GM12801 (cell line): ENCODE data around the gene CCL7.

Experiments used
- TF ChIP-seq, protein P1 (sequence below): IDR thresholded peaks from one replicate; pipeline ENCODE4 v1.5.1; 2011; ENCODE audit warnings: control low read depth; ENCODE audit not compliant: insufficient read length; ENCODE audit errors: extremely low read depth

The CCL7 gene

GRCh38 chr17:34227707-34228106 is 42.3 kb upstream of the CCL7 start:
- TF ChIP-seq, protein P1, sequence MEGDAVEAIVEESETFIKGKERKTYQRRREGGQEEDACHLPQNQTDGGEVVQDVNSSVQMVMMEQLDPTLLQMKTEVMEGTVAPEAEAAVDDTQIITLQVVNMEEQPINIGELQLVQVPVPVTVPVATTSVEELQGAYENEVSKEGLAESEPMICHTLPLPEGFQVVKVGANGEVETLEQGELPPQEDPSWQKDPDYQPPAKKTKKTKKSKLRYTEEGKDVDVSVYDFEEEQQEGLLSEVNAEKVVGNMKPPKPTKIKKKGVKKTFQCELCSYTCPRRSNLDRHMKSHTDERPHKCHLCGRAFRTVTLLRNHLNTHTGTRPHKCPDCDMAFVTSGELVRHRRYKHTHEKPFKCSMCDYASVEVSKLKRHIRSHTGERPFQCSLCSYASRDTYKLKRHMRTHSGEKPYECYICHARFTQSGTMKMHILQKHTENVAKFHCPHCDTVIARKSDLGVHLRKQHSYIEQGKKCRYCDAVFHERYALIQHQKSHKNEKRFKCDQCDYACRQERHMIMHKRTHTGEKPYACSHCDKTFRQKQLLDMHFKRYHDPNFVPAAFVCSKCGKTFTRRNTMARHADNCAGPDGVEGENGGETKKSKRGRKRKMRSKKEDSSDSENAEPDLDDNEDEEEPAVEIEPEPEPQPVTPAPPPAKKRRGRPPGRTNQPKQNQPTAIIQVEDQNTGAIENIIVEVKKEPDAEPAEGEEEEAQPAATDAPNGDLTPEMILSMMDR: no peak

DNA sequence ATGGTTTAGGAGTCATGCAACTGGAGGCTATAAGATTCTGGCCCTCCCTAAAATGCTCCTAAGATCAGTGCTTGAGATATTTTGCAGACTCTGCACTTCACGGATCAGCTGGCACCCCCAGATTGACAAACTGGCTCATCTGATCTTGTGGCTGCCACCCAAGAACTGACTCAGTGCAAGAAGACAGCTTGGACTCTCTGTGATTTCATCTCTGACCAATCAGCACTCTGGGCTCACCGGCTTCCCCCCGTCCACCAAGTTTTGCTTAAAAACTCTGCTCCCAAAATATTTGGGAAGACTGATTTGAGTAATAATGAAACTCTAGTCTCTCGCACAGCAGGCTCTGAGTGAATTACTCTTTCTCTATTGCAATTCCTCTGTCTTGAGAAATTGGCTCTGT is 41.2 kb upstream of the CCL7 start:
- TF ChIP-seq, protein P1: no peak

DNA sequence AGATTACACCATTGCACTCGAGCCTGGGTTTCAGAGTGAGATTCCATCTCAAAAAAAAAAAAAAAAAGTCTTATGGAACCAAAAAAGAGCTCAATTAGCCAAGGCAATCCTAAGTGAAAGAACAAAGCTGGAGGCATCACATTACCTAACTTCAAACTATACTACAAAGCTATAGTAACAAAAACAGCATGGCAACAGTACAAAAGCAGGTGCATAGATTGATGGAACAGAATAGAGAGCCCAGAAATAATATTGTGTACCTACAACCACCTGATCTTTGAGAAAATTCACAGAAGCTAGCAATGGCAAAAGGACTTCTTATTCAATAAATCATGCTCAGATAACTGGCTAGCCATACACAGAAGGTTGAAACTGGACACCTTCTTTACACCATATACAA is 39.7 kb upstream of the CCL7 start:
- TF ChIP-seq, protein P1: no peak

GRCh38 chr17:34234616-34235015 is 35.4 kb upstream of the CCL7 start:
- TF ChIP-seq, protein P1: no peak

- TF ChIP-seq, protein P1: no peak
Measured at GRCh38 chr17:34235389-34236028, 34.5 kb upstream of the CCL7 start.

GRCh38 chr17:34236281-34236892 is 33.6 kb upstream of the CCL7 start:
- TF ChIP-seq, protein P1: no peak

- TF ChIP-seq, protein P1: no peak
Measured at GRCh38 chr17:34237458-34237857, 32.6 kb upstream of the CCL7 start.
